ENCODE data around the gene SLCO2A1.

GRCh38 chr3:133933097-133934024, 96.4 kb downstream of the SLCO2A1 start:
- no peak for TF ChIP-seq TCF4 (CRISPR knock-in tag; IDR thresholded peaks at IDR 0.05; ENCODE audit: borderline replicate concordance)
- no peak for TF ChIP-seq ZNF565 (CRISPR knock-in tag; conservative IDR thresholded peaks at IDR 0.05; ENCODE audit: low read depth)
- TF ChIP-seq PPARA (CRISPR knock-in tag; IDR thresholded peaks at IDR 0.05; ENCODE audit: borderline replicate concordance): no peak
- TF ChIP-seq ISL1 (CRISPR knock-in tag; IDR thresholded peaks at IDR 0.05): no peak
- no peak for TF ChIP-seq ZC3H10 (CRISPR knock-in tag; IDR thresholded peaks at IDR 0.05)
- no peak for TF ChIP-seq ZNF8 (CRISPR knock-in tag; IDR thresholded peaks at IDR 0.05)
- no peak for TF ChIP-seq ARNTL (CRISPR knock-in tag; IDR thresholded peaks at IDR 0.05; ENCODE audit: borderline replicate concordance, low read depth)
- no peak for TF ChIP-seq OSR1 (CRISPR knock-in tag; IDR thresholded peaks at IDR 0.05)
- TF ChIP-seq ESRRG (CRISPR knock-in tag; IDR thresholded peaks at IDR 0.05): no peak
- TF ChIP-seq CREB5 (CRISPR knock-in tag; IDR thresholded peaks at IDR 0.05; ENCODE audit: low read depth): no peak
- TF ChIP-seq PATZ1 (CRISPR knock-in tag; IDR thresholded peaks at IDR 0.05; ENCODE audit: borderline replicate concordance): no peak
- no peak for TF ChIP-seq ZNF70 (CRISPR knock-in tag; IDR thresholded peaks at IDR 0.05)
